GM18508 (cell line): ENCODE data around the gene WFDC9.
"Not testable (repeated sequence)": the region's sequence is repeated elsewhere in the genome, so short reads cannot be mapped to it uniquely, and the experiment has no call there.

Experiments
- ATAC-seq: cut with Tn5 transposase; IDR thresholded peaks from one replicate; pipeline ENCODE4 v1.9.1; 2021; ENCODE audit warnings: moderate number of reproducible peaks; ENCODE audit not compliant: insufficient read depth, unreplicated experiment

Gene WFDC9

DNA sequence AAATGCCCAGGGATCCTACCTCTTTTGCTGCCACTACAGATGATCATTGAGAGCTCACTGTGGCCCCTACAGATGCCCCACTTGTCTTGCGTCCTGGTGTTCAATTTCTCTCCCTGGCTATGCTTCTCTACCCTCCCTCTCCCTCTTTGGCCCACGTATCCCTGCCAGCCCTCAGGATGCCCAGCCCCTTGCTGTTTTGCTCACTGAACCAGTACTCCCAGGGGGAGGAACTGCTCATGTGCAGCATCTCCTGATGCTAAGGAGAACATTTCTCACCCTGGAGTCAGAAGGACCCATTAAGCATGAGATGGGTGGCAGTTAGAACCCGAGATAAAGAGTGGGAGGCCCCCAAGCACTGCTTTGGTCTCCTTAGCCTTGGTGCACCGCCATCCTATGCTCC is at the start of gene WFDC9:
Gene WFDC9, minus strand, starts transcription at position 101 of the 400 bp plus-strand sequence. CDS start 21,103 bp downstream, outside the sequence.
- ATAC-seq, result no peak

GRCh38 chr20:45679650-45680049 is 48.6 kb upstream of the WFDC9 start:
- no peak for ATAC-seq

DNA sequence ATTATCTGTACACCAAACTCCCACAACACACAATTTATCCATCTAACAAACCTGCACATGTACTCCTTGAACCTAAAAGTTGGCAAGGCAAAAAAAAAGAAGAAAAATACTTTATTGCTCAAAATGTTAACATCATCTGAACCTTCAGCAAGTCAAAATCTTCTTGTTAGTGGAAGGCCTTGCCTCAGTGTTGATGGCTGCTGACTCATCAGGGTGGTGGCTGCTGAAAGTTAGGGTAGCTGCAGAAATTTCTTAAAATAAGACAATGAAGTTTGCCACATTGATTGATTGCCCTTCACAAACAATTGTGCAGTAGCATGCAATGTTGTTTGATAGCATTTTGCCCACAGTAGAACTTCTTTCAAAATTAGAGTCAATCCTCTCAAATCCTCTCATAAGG is 41.7 kb upstream of the WFDC9 start:
- no peak for ATAC-seq

DNA sequence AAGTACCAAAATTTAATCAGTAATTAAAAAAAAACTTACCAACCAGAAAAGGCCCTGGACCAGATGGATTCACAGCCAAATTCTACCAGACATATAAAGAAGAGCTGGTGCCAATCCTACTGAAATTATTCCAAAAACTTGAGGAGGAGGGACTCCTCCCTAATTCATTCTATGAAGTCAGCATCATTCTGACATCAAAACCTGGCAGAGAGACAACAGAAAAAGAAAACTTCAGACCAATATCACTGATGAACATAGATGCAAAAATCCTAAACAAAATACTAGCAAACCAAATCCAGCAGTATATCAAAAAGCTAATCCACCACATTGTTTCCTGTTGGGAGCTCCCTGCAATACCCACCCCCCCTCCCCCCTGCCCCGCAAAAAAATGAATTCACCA is 39.1 kb upstream of the WFDC9 start, which contains the start of gene WFDC11:
Gene WFDC11, minus strand, starts transcription at position 101 of the 400 bp plus-strand sequence. CDS start 19,639 bp downstream, outside the sequence.
- no peak for ATAC-seq

- ATAC-seq, result not testable (repeated sequence)
These were observed 26.0 kb upstream of the WFDC9 start for GRCh38 chr20:45657038-45657437.

- ATAC-seq, result not testable (repeated sequence)
These were observed 20.6 kb upstream of the WFDC9 start for GRCh38 chr20:45651726-45652125.

- ATAC-seq, result no peak
These were observed 18.3 kb upstream of the WFDC9 start for GRCh38 chr20:45649312-45649863.

DNA sequence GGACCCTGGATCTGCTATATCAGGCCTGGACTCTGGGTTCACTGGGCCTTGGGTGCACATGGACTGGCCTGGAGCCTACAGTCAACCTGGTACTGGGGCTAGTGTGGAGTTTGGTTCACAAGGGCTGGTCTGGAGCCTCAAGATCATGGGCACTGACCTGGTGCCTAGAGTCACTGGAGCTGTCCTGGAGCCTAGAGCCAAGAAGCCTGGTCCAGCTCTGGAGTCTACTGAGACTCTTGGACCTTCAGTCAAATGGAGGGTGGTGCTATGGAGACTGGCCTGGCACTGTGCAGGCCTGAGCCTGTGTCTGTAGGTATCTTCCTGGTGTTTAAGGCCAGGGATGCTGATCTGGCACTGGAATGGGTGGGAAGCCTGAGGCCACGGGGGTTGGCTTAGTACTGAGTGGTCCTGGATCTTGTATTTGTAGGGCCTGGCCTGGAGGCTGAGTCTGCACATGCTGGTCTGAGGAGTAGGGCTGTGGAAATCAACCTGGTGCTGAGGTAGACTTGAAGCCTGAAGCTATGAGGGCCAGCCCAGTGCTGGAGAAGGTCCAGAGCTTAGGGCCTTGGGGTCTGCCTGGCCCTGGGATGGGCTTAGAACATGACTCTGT is 16.5 kb upstream of the WFDC9 start:
- no peak for ATAC-seq

DNA sequence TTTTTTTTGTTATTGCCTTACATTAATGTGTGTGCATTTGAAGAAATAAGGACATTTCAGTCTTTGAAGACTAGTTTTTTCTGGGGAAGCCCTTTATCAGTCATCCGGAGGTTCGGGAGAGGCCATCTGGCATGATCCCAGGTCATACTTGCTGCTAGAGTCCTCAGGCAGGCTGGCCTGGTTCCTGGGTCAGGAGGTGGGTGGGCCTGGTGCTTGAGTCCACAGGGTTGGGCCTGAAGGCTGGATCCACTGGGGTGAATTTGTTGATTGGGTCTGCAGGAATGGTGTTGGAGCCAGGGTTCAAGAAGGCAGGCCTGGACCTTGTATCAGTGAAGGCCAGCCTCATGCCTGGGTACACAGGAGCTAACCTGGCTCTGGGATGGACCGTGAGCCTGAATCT is 15.8 kb upstream of the WFDC9 start:
- no peak for ATAC-seq

DNA sequence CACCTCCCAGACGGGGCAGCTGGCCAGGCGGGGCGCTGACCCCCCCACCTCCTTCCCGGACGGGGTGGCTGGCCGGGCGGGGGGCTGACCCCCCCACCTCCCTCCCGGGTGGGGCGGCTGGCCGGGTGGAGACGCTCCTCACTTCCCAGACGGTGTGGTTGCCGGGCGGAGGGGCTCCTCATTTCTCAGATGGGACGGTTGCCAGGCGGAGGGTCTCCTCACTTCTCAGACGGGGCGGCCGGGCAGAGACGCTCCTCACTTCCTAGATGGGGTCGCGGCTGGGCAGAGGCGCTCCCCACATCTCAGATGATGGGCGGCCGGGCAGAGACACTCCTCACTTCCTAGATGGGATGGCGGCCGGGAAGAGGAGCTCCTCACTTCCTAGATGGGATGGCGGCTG is 14.8 kb upstream of the WFDC9 start:
- not testable (repeated sequence) for ATAC-seq

GRCh38 chr20:45641076-45641475 is 10.0 kb upstream of the WFDC9 start:
- not testable (repeated sequence) for ATAC-seq

DNA sequence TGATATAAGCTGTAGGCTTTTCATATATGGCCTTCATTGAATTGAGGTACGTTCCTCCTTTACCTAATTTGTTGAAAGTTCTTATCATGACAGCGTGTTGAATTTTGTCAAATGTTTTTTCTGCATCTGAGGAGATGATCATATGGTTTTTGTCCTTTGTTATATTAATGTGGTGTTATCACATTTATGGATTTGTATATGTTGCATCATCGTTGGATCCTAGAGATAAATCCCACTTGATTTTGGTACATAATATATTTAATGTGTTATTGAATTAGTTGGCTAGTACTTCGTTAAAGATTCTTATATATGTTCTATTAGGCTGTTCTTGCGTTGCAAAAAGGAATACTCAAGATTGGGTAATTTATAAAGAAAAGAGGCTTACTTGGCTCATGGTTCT is 8.6 kb upstream of the WFDC9 start:
- ATAC-seq, result no peak

- ATAC-seq, result no peak
These were observed 5.4 kb upstream of the WFDC9 start for GRCh38 chr20:45636513-45636912.

DNA sequence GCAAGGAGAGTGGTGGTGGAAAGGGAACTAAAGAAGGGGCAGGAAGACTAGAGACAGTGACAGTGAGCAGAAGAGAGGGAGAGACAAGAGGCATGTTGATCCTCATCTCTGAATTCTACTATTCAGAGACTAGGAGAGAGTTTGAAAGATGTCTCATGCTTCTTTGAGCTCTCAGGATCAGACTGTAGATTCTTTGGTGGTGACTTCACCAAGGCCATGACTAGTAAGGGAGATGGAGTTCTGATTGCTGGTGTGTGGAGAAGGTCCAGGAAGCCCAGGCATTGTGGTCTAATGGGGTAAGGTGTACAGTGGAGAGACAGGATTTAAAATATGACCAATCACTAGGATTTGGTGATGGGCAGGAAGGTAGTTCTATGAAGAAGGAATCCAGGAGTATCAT is 713 bp downstream of the WFDC9 start:
- no peak for ATAC-seq

DNA sequence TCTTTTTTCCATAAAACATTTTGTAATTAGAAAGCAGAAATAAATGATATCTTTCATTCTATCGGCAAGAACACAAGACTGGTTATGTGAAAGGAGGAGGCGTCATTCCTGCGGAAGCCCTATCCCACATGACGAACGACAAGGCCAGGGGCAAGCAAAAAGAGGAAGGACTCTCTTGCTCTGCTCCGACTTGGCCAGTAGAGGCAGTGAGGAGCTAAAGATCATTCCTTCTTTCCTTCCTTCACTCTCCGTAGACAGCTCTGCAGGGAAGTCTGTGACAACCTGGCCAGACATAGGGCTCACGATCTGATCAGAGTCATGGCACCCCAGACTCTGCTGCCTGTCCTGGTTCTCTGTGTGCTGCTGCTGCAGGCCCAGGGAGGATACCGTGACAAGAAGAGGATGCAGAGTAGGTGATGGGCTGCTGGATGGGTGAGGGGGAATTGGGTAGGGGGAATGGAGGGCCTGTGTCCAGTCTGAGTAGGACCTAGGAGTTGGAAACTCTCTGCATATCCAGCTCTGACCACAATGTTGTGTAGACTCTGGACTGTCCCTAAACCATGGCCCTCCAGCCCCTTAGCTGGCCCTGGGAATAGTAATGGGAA is 1.5 kb downstream of the WFDC9 start, which contains the start of gene WFDC10A:
Gene WFDC10A, plus strand, starts transcription at position 244 of the 605 bp plus-strand sequence. Its CDS starts 75 bp downstream, at position 319.
- no peak for ATAC-seq

DNA sequence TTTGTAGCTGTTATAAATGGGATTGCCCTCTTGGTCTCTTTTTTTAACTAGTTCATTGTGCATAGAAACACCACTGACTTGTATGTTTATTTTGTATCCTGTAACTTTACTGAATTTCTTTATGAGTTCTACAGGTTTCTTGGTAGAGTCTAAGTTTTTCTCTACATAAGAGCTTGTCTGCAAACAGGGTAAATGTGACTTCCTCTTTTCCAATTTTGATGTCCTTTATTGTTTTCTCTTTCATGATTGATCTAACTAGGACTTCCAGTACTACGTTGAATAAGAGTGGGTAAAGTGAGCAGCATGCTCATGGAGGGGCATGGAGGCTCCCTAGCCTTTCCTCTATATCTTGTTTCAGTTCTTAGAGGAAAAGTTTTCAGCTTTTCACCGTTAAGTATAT is 4.5 kb downstream of the WFDC9 start:
- ATAC-seq, result no peak

- ATAC-seq, result no peak
These were observed 9.5 kb downstream of the WFDC9 start for GRCh38 chr20:45621593-45621992.

DNA sequence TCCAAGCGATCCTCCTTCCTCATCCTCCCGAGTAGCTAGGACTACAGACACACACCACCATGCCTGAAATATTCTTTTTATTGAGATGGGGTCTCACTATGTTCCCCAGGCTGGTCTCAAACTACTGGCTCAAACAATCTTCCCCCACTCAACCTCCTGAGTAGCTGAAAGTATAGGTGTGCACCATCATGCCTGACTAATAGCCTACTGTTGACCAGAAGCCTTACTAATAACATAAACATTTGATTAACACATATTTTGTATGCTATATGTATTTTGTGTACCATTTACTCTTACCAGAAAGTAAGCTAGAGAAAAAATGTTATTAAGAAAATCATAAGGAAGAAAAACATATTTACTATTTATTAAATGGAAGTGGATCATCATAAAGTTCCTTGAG is 13.5 kb downstream of the WFDC9 start:
- ATAC-seq, result no peak

- no peak for ATAC-seq
These were observed 18.8 kb downstream of the WFDC9 start for GRCh38 chr20:45612314-45612713.

DNA sequence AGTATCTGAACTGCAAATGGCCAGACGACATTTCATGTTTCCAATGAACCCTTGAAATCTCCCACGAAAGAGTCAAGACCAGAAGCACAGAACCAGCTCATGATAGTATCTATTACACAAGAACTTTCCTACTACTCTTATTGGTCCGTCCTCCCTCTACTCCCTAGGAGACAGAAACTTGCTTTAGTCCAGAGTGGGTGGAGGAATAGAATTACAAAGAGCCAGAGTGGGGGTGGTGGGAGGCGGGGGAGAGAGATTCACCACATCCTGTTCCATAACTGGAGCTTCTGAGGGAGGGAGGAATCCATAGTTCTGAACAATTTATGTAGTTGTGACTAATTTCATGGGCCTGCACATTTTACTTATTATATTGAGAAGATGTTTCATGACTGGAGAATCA is 20.0 kb downstream of the WFDC9 start:
- no peak for ATAC-seq

DNA sequence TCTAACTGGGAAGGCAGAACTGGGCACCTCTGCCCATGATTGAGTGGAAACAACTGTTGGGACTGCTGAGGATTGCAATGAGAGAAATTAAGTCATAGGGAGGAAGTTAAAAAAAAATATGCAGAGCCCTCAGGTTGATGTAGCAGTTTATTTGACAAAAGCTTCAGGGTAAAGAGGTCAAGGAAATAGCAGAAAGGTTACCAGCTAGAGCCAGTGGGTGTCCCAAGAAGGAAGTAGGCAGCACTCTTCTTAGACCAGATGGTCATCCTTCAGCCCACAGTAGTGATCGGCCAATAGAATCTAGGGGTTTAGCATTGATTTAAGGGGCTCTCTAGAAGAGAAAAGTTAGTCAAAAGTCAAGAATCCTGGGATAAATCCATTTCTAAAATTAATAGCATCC is 23.3 kb downstream of the WFDC9 start:
- no peak for ATAC-seq

GRCh38 chr20:45595235-45595634 is 35.8 kb downstream of the WFDC9 start:
- no peak for ATAC-seq
